GM12872 (cell line): ENCODE results near the gene DNASE1L1.

Experiments
- CTCF ChIP-seq: IDR thresholded peaks from 3 replicates; pipeline ENCODE4 v1.5.1; 2011; ENCODE audit warnings: low read depth, mild to moderate bottlenecking, low read length, moderate library complexity; ENCODE audit not compliant: insufficient read depth

Gene DNASE1L1

GRCh38 chrX:154380787-154381186 lies 28.3 kb downstream of the DNASE1L1 start:
- TF ChIP-seq CTCF = no peak

- no peak for TF ChIP-seq CTCF
Observed at GRCh38 chrX:154380153-154380552, 28.9 kb downstream of the DNASE1L1 start.

- TF ChIP-seq CTCF = no peak
Observed at GRCh38 chrX:154379569-154379951, 29.5 kb downstream of the DNASE1L1 start.

GRCh38 chrX:154378799-154379568 lies 30.1 kb downstream of the DNASE1L1 start, which contains the start of gene EMD:
EMD (plus strand) TSS chrX:154379295; CDS start chrX:154379485, 190 bp downstream.
- TF ChIP-seq CTCF = no peak

- no peak for TF ChIP-seq CTCF
Observed at GRCh38 chrX:154378059-154378798, 30.8 kb downstream of the DNASE1L1 start.

- TF ChIP-seq CTCF = no peak
Observed at GRCh38 chrX:154376774-154377173, 32.3 kb downstream of the DNASE1L1 start.

GRCh38 chrX:154375156-154375504 lies 33.9 kb downstream of the DNASE1L1 start:
- TF ChIP-seq CTCF = no peak
